Caco-2 (cell line): ENCODE measurements around the gene HSPB8. TPM values are rescaled to one million over a fixed set of nuclear protein-coding genes. Genes with fewer than 3 reads are reported as not detected.

ENCODE experiments used
- BruUV-seq: library from RNA; stranded (reverse); fragments of 400-500 nt; replicated peaks from 2 replicates; lab custom pipeline; 2021; lab: Mats Ljungman, UMichigan
- CTCF ChIA-PET: fragments of 300-600 bp; sonication (Branson Sonifier 250); formaldehyde crosslinking; loops from one replicate; lab custom pipeline; 2022; ENCODE audit warnings: antibody characterized with exemption; lab: Charles Lee
- POLR2A ChIA-PET: fragments of 300-600 bp; sonication (Branson Sonifier 250); formaldehyde crosslinking; loops from one replicate; lab custom pipeline; 2022; ENCODE audit warnings: antibody characterized with exemption; lab: Charles Lee
- DNase-seq, 2 experiments: peaks; one replicate each; pipeline versions ENCODE4 v3.0.0 to v3.0.0-alpha.2; 2020 to 2022
- H3K27me3 ChIP-seq: replicated peaks from 2 replicates; pipeline ENCODE4 v1.6.0; 2011; ENCODE audit warnings: low read length; ENCODE audit not compliant: control insufficient read depth, insufficient read depth
- H3K36me3 ChIP-seq: 2 replicates; pipeline ENCODE4 v1.5.1; 2011; ENCODE audit warnings: low read length; ENCODE audit not compliant: control insufficient read depth, insufficient read depth
- H3K4me1 ChIP-seq: fragments of 250-450 bp; sonication (Bioruptor Pico); 2 replicates; pipeline ENCODE4 v1.5.1; 2020; ENCODE audit warnings: mild to moderate bottlenecking
- H3K4me3 ChIP-seq: 2 replicates; pipeline ENCODE4 v1.5.1; 2011; ENCODE audit warnings: low read depth, mild to moderate bottlenecking, control low read depth, low read length
- H3K9me3 ChIP-seq: fragments of 250-450 bp; sonication (Bioruptor Pico); 2 replicates; pipeline ENCODE4 v1.5.1; 2020; ENCODE audit warnings: mild to moderate bottlenecking, moderate library complexity
- H3K27ac Mint-ChIP-seq: one replicate; pipeline ENCODE4 v1.8.0; 2022; ENCODE audit warnings: mixed read lengths; ENCODE audit not compliant: unreplicated experiment
- H3K27me3 Mint-ChIP-seq: one replicate; pipeline ENCODE4 v1.8.0; 2022; ENCODE audit warnings: mixed read lengths; ENCODE audit not compliant: insufficient read depth, unreplicated experiment
- H3K36me3 Mint-ChIP-seq: one replicate; pipeline ENCODE4 v1.8.0; 2022; ENCODE audit warnings: mild to moderate bottlenecking, mixed read lengths; ENCODE audit not compliant: insufficient read depth, unreplicated experiment
- H3K4me1 Mint-ChIP-seq: one replicate; pipeline ENCODE4 v1.8.0; 2022; ENCODE audit warnings: low read depth, mixed read lengths; ENCODE audit not compliant: unreplicated experiment
- H3K4me3 Mint-ChIP-seq: one replicate; pipeline ENCODE4 v1.8.0; 2022; ENCODE audit warnings: mild to moderate bottlenecking, moderate library complexity, mixed read lengths; ENCODE audit not compliant: unreplicated experiment
- H3K9me3 Mint-ChIP-seq: one replicate; pipeline ENCODE4 v1.8.0; 2022; ENCODE audit warnings: mixed read lengths; ENCODE audit not compliant: unreplicated experiment
- CTCF ChIP-seq, 2 experiments: fragments of 200-600 bp in 1 of 2; IDR thresholded peaks; 1 replicate in 1 of 2; 2 replicates in 1 of 2; pipeline versions ENCODE4 v1.5.1 to v1.8.0; 2011 to 2022; ENCODE audit warnings: antibody characterized with exemption in 1 of 2, control low read depth in 1 of 2, inconsistent platforms in 1 of 2, low read depth in 1 of 2, low read length in 1 of 2, mild to moderate bottlenecking in 1 of 2, moderate library complexity in 1 of 2; ENCODE audit not compliant: insufficient read depth in 1 of 2, severe bottlenecking in 1 of 2, unreplicated experiment in 1 of 2
- intact Hi-C: fragments of 100-400 bp; cut with micrococcal nuclease; formaldehyde crosslinking; loops from one replicate; pipeline ENCODE4 v1.10.0; 2022; ENCODE audit not compliant: unreplicated experiment
- total RNA-seq: library from RNA; stranded (reverse); gene quantifications from 2 replicates; pipeline ENCODE4 v1.2.3, GENCODE V29; 2022

The HSPB8 gene
- total RNA-seq, 1 experiment from 2014 or later: 17.1 TPM

- no peaks in the 10 kb centered on the region for H3K9me3 ChIP-seq
- Mint-ChIP-seq H3K27me3 (no peaks in the 10 kb centered on the region), H3K4me1 (peaks cover 27% of the 10 kb centered on the region), H3K4me3 (no peak overlapping the region), H3K36me3 (no peaks in the 10 kb centered on the region), H3K9me3 (no peaks in the 10 kb centered on the region), H3K27ac (peak overlapping the region; percentile 50)
- ChIA-PET CTCF (interaction anchor here (0.6 kb wide), 1 partner anchor 32 kb away, joined by 4 read pairs; no protein-coding TSS in a partner anchor), POLR2A (no interaction called here)
- intact Hi-C loops: loop anchor here (5.0 to 10.0 kb wide), 2 partner anchors 64 to 173 kb away; partner anchors contain the start of gene HSPB8
- H3K36me3 ChIP-seq: no peaks in the 10 kb centered on the region
- peaks cover 23% of the 10 kb centered on the region for H3K4me1 ChIP-seq
- no peak for DNase-seq
- no TSS peak for BruUV-seq
- no peaks in the 10 kb centered on the region for H3K27me3 ChIP-seq
- no peak for TF ChIP-seq CTCF (IDR thresholded peaks at IDR 0.05; ENCODE audit: insufficient read depth in 1 of 2, low read depth in 1 of 2, low read length in 1 of 2, severe bottlenecking in 1 of 2, unreplicated experiment in 1 of 2)
- no peak overlapping the region for H3K4me3 ChIP-seq
Measured at GRCh38 chr12:119239040-119239439, 60.3 kb downstream of the HSPB8 start.

GRCh38 chr12:119241049-119241448, 62.3 kb downstream of the HSPB8 start:
- Histone ChIP-seq H3K9me3 (no peaks in the 10 kb centered on the region), H3K36me3 (no peaks in the 10 kb centered on the region), H3K4me3 (no peak overlapping the region), H3K27me3 (no peaks in the 10 kb centered on the region), H3K4me1 (peaks cover 34% of the 10 kb centered on the region)
- DNase-seq: peak in 1 of 2 experiments; percentile 46
- Mint-ChIP-seq H3K4me3 (peak overlapping the region; percentile 33), H3K27ac (peak overlapping the region; percentile 66), H3K36me3 (peaks cover 5% of the 10 kb centered on the region), H3K27me3 (no peaks in the 10 kb centered on the region), H3K4me1 (peaks cover 34% of the 10 kb centered on the region), H3K9me3 (peaks cover 8% of the 10 kb centered on the region)
- ChIA-PET CTCF (interaction anchor here (0.9 kb wide), 1 partner anchor 11 kb away, joined by 3 read pairs; no protein-coding TSS in a partner anchor), POLR2A (interaction anchor here (0.5 kb wide), 1 partner anchor 475 kb away, joined by 3 read pairs; no protein-coding TSS in a partner anchor)
- BruUV-seq: no TSS peak
- no peak for TF ChIP-seq CTCF (IDR thresholded peaks at IDR 0.05; ENCODE audit: insufficient read depth in 1 of 2, low read depth in 1 of 2, low read length in 1 of 2, severe bottlenecking in 1 of 2, unreplicated experiment in 1 of 2)
- intact Hi-C loops: no loop called here

- H3K27ac Mint-ChIP-seq: peak overlapping the region; percentile 66
- no peak for TF ChIP-seq CTCF (IDR thresholded peaks at IDR 0.05; ENCODE audit: insufficient read depth in 1 of 2, low read depth in 1 of 2, low read length in 1 of 2, severe bottlenecking in 1 of 2, unreplicated experiment in 1 of 2)
Measured at GRCh38 chr12:119241580-119242169, 62.9 kb downstream of the HSPB8 start.

More at GRCh38 chr12:119241580-119242169, 62.9 kb downstream of the HSPB8 start:
- Mint-ChIP-seq H3K36me3 (peaks cover 6% of the 10 kb centered on the region), H3K27me3 (no peaks in the 10 kb centered on the region), H3K4me3 (peak overlapping the region; percentile 33), H3K4me1 (peaks cover 34% of the 10 kb centered on the region), H3K9me3 (peaks cover 10% of the 10 kb centered on the region)
- peak in 1 of 2 experiments; percentile 36 for DNase-seq
- no peaks in the 10 kb centered on the region for H3K9me3 ChIP-seq
- H3K27me3 ChIP-seq: no peaks in the 10 kb centered on the region
- ChIA-PET POLR2A (no interaction called here), CTCF (interaction anchor here (0.9 kb wide), 1 partner anchor 12 kb away, joined by 3 read pairs; no protein-coding TSS in a partner anchor)
- no peak overlapping the region for H3K4me3 ChIP-seq
- BruUV-seq: no TSS peak
- H3K36me3 ChIP-seq: no peaks in the 10 kb centered on the region
- intact Hi-C loops: no loop called here
- H3K4me1 ChIP-seq: peaks cover 34% of the 10 kb centered on the region

Other genes with a start within 250 kb of the HSPB8 start
- not detected in 2 replicates for gene SRRM4, start 197.4 kb upstream of the HSPB8 start, total RNA-seq
- gene CCDC60, start 155.8 kb downstream of the HSPB8 start, total RNA-seq: not detected in 2 replicates